MCF 10A (cell line): ENCODE data around the gene DENND2D. TPM values are rescaled to one million over a fixed set of nuclear protein-coding genes. Genes with fewer than 3 reads are reported as not detected.

Experiments
- BruUV-seq: library from RNA; stranded (reverse); fragments of 400-500 nt; replicated peaks from 2 replicates; lab custom pipeline; 2021; lab: Mats Ljungman, UMichigan
- CTCF ChIA-PET: fragments of 300-600 bp; sonication (Branson Sonifier 250); formaldehyde crosslinking; extraction: SDS; loops from one replicate; lab custom pipeline; 2021; ENCODE audit warnings: antibody characterized with exemption, inconsistent platforms; lab: Yijun Ruan, JAX
- POLR2A ChIA-PET: fragments of 300-600, 350-650 bp; sonication (Branson Sonifier 250); formaldehyde crosslinking; extraction: SDS; loops from one replicate; lab custom pipeline; 2020; ENCODE audit warnings: antibody characterized with exemption, inconsistent platforms; lab: Yijun Ruan, JAX
- DNase-seq: peaks from one replicate; pipeline ENCODE4 v3.0.0-alpha.2; 2018; ENCODE audit not compliant: unreplicated experiment
- H3K27ac Mint-ChIP-seq: one replicate; pipeline ENCODE4 v1.8.0; 2022; ENCODE audit warnings: mild to moderate bottlenecking, low read depth, mixed read lengths; ENCODE audit not compliant: unreplicated experiment
- H3K27me3 Mint-ChIP-seq: one replicate; pipeline ENCODE4 v1.8.0; 2022; ENCODE audit warnings: mixed read lengths; ENCODE audit not compliant: insufficient read depth, unreplicated experiment
- H3K36me3 Mint-ChIP-seq: one replicate; pipeline ENCODE4 v1.8.0; 2022; ENCODE audit warnings: mild to moderate bottlenecking, moderate library complexity, mixed read lengths; ENCODE audit not compliant: insufficient read depth, unreplicated experiment
- H3K4me1 Mint-ChIP-seq: one replicate; pipeline ENCODE4 v1.8.0; 2022; ENCODE audit warnings: mixed read lengths; ENCODE audit not compliant: insufficient read depth, unreplicated experiment
- H3K4me3 Mint-ChIP-seq: one replicate; pipeline ENCODE4 v1.8.0; 2022; ENCODE audit warnings: mild to moderate bottlenecking, moderate library complexity, mixed read lengths; ENCODE audit not compliant: unreplicated experiment
- H3K9me3 Mint-ChIP-seq: one replicate; pipeline ENCODE4 v1.8.0; 2022; ENCODE audit warnings: mixed read lengths; ENCODE audit not compliant: unreplicated experiment
- CTCF ChIP-seq: fragments of 200-600 bp; IDR thresholded peaks from one replicate; pipeline ENCODE4 v1.8.0; 2022; ENCODE audit warnings: antibody characterized with exemption, mild to moderate bottlenecking; ENCODE audit not compliant: unreplicated experiment
- intact Hi-C: fragments of 100-400 bp; cut with micrococcal nuclease; formaldehyde crosslinking; loops from 2 replicates; pipeline ENCODE4 v1.14.1; 2022
- total RNA-seq: library from RNA; stranded (reverse); gene quantifications from 2 replicates; pipeline ENCODE4 v1.2.3, GENCODE V29; 2022

The DENND2D gene
- total RNA-seq, 1 experiment from 2014 or later = 6.0 TPM

GRCh38 chr1:111202366-111202706 is 1.9 kb upstream of the DENND2D start:
- Mint-ChIP-seq H3K27ac (no peak overlapping the region), H3K9me3 (no peaks in the 10 kb centered on the region), H3K36me3 (peaks cover 2% of the 10 kb centered on the region), H3K27me3 (no peaks in the 10 kb centered on the region), H3K4me3 (no peak overlapping the region), H3K4me1 (peaks cover 14% of the 10 kb centered on the region)
- TF ChIP-seq CTCF = no peak
- intact Hi-C loops = no loop called here
- no peak for DNase-seq
- no TSS peak for BruUV-seq
- ChIA-PET CTCF (interaction anchor here (0.5 to 1.1 kb wide), 2 partner anchors 29 to 220 kb away, joined by 3 read pairs; no protein-coding TSS in a partner anchor), POLR2A (no interaction called here)

- H3K27me3 Mint-ChIP-seq = no peaks in the 10 kb centered on the region
- CTCF ChIA-PET = interaction anchor here (1.0 to 1.1 kb wide), 2 partner anchors 221 to 306 kb away, joined by 3 to 6 read pairs; no protein-coding TSS in a partner anchor
- no peak for DNase-seq
- H3K4me1 Mint-ChIP-seq = peaks cover 14% of the 10 kb centered on the region
- H3K4me3 Mint-ChIP-seq = no peak overlapping the region
- POLR2A ChIA-PET = no interaction called here
- no TSS peak for BruUV-seq
- no peaks in the 10 kb centered on the region for H3K9me3 Mint-ChIP-seq
- H3K27ac Mint-ChIP-seq = no peak overlapping the region
- peaks cover 6% of the 10 kb centered on the region for H3K36me3 Mint-ChIP-seq
- intact Hi-C loops = no loop called here
- TF ChIP-seq CTCF = no peak
These were observed 1.0 kb upstream of the DENND2D start for GRCh38 chr1:111201275-111202090.

- Mint-ChIP-seq H3K36me3 (peaks cover 6% of the 10 kb centered on the region), H3K27ac (no peak overlapping the region), H3K4me1 (peaks cover 14% of the 10 kb centered on the region), H3K4me3 (no peak overlapping the region), H3K27me3 (no peaks in the 10 kb centered on the region), H3K9me3 (no peaks in the 10 kb centered on the region)
- TF ChIP-seq CTCF = no peak
- intact Hi-C loops = no loop called here
- DNase-seq = no peak
- CTCF ChIA-PET = interaction anchor here (1.0 kb wide), 1 partner anchor 307 kb away, joined by 6 read pairs; no protein-coding TSS in a partner anchor
- no TSS peak for BruUV-seq
- POLR2A ChIA-PET = interaction anchor here (0.5 kb wide), 1 partner anchor 43 kb away, joined by 3 read pairs; no protein-coding TSS in a partner anchor
These were observed 336 bp upstream of the DENND2D start for GRCh38 chr1:111200802-111201161.

GRCh38 chr1:111199329-111199728 is 1.1 kb downstream of the DENND2D start:
- Mint-ChIP-seq H3K27ac (no peak overlapping the region), H3K4me3 (no peak overlapping the region), H3K9me3 (no peaks in the 10 kb centered on the region), H3K36me3 (peaks cover 6% of the 10 kb centered on the region), H3K4me1 (peaks cover 19% of the 10 kb centered on the region), H3K27me3 (no peaks in the 10 kb centered on the region)
- TF ChIP-seq CTCF = no peak
- no peak for DNase-seq
- CTCF ChIA-PET = interaction anchor here (0.8 to 1.6 kb wide), 2 partner anchors 23 to 201 kb away, joined by 3 to 4 read pairs; no protein-coding TSS in a partner anchor
- POLR2A ChIA-PET = no interaction called here
- no TSS peak for BruUV-seq
- intact Hi-C loops = no loop called here
